Vagina (tissue), 2 donors: ENCODE measurements around the gene LRSAM1.

Experiments used
- POLR2A ChIP-seq, 2 donors: fragments of 450-650 bp; IDR thresholded peaks; one replicate each; pipeline ENCODE4 v1.6.1; 2017; ENCODE audit warnings: antibody characterized with exemption in 2 of 2, mild to moderate bottlenecking in 2 of 2, moderate library complexity in 2 of 2
- POLR2AphosphoS5 ChIP-seq, 2 donors: sonication (generic); formaldehyde crosslinking; IDR thresholded peaks; one replicate each; pipeline ENCODE4 v1.9.0; 2017; ENCODE audit warnings: antibody characterized with exemption in 2 of 2, mild to moderate bottlenecking in 2 of 2, low read depth in 1 of 2; ENCODE audit not compliant: insufficient read depth in 1 of 2

- TF ChIP-seq POLR2AphosphoS5 (IDR thresholded peaks at IDR 0.05; ENCODE audit: insufficient read depth in 1 of 2, low read depth in 1 of 2) (no peak), POLR2A (IDR thresholded peaks at IDR 0.05) (no peak)
These were observed 99.4 kb downstream of the LRSAM1 start for GRCh38 chr9:127550751-127551150.
